NCI-H1092 treated with DMSO at 0.1 percent for 48 hours (cell line): ENCODE data around the gene TLR6.

Experiments used
- DNase-seq: peaks from one replicate; lab custom pipeline; 2025; lab: John Stamatoyannopoulos, UW

TLR6 gene, protein sequence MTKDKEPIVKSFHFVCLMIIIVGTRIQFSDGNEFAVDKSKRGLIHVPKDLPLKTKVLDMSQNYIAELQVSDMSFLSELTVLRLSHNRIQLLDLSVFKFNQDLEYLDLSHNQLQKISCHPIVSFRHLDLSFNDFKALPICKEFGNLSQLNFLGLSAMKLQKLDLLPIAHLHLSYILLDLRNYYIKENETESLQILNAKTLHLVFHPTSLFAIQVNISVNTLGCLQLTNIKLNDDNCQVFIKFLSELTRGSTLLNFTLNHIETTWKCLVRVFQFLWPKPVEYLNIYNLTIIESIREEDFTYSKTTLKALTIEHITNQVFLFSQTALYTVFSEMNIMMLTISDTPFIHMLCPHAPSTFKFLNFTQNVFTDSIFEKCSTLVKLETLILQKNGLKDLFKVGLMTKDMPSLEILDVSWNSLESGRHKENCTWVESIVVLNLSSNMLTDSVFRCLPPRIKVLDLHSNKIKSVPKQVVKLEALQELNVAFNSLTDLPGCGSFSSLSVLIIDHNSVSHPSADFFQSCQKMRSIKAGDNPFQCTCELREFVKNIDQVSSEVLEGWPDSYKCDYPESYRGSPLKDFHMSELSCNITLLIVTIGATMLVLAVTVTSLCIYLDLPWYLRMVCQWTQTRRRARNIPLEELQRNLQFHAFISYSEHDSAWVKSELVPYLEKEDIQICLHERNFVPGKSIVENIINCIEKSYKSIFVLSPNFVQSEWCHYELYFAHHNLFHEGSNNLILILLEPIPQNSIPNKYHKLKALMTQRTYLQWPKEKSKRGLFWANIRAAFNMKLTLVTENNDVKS

DNA sequence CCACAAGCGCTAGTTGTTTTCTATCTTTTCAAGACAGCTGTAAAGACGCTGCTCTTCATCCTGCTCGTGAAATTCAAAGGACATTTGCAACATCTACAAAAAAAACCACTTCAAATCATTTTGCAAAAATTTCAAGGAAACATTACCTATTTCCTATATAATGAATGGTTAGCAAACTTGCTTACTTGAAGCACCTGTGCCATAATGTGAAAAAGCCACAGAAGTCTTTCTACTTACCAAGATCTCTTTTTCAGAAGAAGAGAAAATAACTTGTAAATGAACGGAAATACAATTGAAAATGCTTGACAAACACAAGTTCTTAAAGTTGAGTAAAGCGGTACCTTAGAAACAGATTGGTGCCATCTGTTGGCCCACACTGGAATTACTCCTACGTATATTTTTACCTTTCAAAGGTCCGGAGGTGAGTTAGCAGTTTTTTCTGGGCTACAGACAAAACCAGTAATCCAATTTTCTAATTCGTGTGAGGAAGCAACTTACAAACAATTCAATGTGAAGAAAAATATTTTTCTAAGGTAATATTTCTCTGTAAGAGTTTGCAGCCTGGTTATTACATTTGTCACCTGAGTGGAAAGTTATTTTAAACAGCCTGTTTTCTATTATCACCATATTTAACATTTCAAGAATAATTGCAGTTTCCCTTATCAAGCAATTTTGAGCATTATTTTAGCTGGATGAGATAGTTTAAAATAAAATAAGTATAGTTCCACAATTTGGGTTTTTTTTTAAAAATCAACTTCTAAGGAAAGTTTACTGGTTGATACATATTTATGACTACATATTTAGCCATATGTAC lies at the start of gene TLR6:
Gene TLR6, minus strand, starts transcription at position 294 of the 814 bp plus-strand sequence. CDS start 27,344 bp downstream, outside the sequence.
- DNase-seq = peak; percentile 30

DNA sequence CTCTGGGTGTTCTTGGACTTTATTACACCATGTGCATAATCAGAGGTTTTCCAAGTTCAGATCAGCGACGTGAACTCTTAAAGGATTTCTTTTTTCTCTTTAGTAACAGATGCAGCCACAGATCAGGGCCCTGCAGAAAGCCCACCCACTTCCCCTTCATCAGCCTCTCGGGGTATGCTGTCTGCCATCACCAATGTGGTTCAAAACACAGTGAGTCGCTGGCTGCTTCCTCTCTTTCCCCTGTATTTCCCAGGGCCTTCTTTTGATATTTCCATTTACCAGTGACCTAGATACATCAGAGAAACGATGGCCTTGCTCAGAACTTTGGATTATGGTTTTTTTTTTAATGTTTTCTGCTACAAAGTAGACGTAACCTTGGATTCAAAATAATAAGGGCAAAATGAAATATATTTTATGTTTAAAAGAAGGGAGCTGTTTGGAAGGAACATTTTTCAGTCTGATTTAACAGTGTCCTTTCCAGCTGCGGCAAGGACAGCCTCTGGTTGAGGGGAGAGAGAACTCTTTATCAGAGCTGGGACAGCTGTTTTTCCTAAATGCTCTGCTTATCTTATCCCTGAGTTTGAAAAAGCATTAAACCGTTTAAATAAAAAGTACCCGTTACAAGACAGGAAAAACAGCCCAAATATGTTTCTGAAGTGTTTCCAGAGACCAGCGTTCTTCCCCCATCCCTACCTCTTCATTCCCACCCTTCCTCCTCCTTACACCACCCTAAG lies 49.2 kb upstream of the TLR6 start:
- DNase-seq = no peak

DNA sequence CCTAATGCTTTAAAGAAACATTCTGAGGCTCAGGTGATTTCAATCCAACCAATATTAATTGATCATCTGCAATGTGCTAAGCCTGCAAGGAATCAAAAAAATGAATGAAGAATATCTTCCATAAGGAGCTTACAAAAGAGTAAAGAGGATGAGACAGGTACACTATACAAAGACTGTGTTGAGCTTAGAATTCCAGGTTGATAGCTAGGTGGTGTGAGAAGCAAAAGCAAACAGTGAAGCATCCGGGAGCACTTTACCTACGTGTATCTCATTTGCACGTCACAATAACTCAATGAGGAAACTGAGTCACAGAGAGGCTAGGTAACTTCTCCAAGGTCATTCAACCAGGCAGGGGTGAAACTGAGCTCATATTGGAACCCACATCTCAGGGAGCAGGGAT lies 48.1 kb upstream of the TLR6 start:
- DNase-seq = no peak

DNA sequence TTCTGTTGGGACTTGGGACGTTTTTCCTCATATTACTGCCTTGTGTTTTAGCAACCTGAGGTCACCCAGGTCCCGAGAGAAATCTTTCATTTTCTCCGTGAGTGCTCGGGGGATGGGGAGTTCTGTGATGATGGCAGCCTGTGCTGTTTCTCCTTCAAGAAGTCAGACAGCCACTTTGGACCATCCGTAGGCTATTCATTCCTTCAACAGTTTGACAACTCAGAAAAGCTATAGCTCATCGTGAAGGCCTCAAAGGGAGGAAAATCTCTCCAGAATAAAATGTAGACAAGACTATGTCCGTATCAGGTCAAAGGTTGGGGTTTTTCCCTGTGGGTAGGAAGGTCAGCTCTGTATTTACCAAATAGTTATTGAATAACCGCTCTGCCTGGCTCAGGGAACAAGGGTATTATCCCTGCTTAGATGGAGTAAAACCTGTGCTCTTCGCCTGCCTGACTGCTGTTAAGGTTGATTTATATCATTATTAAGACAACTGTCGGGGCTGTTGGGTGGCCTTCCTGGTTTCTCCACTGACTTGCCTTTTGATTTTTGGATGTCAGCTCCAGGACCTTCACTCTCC lies 47.6 kb upstream of the TLR6 start:
- DNase-seq = no peak

DNA sequence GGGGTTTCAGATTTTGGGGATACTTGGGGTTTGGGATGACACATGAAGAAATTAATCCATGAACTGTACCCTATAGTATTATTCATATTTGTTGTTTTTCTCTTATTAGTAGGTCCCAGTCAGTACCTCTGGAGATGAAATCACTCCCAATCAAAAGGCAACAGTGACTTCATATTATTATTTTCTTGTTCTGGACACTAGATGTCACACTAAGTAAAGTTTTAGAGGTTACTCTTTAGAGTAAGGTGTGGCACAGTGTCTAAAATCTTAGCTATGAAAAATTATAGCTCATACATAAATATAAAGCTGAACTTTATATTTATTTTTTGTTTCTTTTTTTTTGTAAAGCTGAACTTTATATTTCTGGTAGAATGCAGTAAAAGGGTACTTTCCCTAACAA lies 46.1 kb upstream of the TLR6 start:
- DNase-seq = peak; percentile 61

DNA sequence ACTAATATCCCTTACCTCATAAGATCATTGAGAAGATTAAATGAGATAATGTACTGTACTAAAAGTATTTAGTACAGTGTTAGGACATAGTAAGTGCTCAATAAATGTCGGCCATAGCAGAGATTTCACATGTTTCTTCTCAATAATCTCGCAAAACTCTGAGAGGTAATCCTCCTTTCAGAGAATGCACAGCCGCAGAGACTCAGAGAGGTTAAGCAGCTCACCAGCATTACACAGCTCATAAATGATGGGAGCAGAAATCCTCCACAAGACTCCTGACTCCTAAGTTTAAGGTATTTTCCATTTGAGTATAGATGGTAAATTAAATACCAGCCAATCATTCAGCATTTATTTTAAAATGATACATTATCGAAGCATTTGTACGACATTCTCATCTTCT lies 45.6 kb upstream of the TLR6 start:
- DNase-seq = no peak

DNA sequence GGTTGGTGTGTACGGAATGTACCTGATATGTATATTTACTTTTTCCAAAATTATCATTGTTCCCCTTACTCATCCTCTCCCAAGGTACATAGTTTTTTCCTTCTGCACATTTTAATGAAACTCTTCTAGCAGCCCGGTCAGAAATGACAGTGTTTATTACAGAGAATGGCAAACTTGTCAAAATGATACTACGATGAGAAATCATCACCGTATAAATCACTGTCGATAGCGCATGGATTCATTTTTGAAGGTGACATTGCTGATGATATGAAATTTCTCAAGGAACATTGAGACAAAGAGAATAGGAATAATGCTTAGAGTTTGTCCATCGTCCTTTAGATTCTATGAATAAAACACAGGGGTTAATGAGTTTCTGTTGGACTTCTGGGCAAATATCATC lies 41.6 kb upstream of the TLR6 start:
- no peak for DNase-seq

DNA sequence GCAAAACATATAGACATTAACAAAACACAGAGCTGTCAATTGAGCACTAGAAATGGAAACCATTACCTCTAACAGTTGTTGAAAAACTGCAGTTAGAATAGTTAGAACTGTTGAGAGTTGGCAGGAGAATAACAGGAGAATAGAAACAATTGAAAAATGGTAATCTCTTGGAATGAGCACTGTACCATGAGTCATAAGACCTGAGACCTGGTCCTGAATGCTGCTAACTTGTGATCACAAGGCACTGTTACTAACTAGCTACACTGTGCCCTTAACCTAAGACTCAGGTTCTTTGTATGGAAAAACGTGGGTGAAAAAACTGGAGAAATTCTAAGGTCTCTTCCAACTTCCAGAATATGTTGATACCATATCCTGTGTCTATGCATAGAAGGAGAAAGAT lies 40.3 kb upstream of the TLR6 start:
- no peak for DNase-seq

DNA sequence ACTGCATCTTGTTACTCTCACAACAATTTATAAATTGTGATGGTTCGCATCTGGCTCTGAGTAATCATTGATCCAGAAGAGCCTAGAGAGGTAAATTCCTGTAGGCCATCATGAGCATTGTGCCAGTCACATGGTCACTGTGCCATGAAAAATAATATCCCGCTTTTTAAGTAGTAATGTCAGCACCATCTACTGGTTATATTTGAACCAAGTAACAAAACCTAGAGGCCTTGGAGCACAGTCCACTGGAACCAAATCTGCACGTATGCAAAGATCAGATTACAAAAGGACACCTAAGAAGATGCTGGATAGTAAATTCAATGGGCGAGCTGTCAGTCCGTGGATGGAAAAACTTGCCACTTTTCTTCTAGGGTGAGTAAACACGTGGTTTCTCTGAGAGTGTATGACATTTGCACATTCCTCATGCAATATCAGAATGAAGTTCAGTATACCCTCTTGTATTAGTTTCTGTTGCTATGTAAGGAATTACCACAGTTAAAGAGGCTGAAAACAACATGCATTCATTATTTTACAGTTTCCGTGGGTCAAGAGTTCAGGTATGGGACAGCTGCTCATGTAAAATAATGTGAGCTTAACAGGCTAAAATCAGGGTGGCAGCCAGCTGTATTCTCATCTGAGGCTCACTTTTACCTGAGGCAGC lies 37.8 kb upstream of the TLR6 start:
- DNase-seq = no peak

DNA sequence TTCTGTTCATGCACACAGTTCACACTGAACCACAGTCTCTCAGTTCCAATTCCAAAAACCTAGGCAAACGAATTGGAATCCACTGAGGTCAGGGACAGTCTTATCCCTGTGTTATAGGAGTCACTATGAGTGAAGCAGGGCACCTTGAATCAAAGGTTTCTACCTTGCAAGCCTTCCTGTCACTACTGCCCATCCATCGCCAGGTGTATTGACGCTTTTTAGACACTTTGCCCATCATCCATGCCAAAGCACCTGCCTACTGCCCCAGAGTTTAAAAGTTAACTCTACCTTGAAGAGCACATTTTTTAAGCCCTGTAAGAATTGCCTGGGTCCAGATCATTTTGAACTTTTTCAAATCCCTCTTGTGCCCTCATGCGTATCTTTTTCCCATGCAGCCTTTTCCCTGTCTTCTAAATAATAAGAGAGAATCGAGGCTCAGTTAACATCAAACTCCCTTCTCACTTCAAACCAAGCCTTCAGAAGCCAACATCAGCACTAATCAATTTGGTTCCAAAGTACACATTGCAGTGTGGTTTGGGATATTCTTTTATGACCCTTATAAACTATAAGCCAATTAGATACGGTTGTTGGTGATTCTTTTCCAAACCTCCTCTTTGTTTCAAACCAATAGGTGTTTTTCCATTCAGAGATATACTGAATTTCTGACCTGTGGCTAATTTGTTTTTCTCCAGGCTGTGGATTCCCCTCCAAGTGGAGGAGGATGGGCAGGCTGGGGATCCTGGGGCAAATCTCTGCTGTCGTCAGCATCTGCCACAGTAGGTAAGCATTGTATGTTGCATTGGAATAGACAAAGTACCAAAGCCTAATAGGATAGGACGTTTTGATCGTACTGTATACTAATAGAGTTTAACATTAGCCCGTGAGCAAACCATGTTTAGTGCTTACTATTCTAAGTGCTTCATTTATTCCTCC lies 34.7 kb upstream of the TLR6 start:
- no peak for DNase-seq

DNA sequence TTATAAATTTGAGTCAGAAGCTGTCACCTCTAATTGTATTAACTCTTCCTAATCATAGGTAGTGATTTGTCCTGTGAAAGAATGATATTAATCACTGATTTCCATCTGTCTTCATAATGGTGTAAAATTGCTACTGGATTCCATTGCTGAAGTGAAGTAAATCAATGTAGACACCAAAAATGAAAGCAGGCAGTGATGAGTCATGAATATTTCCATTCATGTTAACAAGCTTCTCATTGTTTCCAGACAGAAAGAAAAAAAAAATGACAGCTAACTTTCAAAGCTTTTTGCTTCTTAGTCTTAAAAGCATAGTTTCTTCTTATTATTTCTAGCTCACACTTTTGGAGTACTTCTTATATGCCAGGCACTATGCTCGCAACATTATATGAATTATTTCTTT lies 32.5 kb upstream of the TLR6 start:
- no peak for DNase-seq

DNA sequence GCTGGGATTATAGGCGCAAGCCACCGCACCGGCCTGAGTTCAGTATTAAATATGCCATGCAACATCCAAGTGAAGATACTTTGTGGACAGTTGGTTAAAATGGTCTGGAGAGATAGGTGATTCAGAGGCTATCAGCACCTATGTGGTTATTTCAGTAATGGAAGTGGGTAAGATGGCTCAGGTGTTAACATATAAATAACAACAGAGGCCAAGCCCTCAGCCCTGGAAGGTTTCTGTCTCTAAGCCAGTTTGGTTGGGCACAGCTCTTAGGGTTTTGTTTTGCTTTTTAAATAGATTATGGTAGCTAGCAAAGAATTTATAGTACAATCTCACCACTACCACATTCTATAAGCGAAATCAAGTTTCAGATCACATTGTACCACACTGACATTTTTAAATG lies 27.6 kb upstream of the TLR6 start:
- no peak for DNase-seq

DNA sequence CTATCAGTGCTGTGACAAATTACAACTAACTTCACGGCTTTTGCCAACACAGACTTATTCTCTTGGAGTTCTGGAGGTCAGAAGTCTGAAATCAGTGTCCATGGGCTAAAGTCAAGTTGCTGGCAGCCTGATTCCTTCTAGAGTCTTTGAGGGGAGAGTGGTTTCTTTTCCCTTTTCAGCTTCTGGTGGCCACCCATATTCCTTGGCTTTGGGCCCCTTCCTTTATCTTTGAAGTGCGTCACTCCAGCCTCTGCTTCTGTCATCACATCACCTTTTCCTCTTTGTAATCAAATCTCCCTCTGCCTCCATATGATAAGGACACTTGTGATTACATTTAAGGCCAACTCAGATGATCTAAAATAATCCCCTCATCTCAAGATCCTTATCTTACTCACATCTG lies 20.0 kb upstream of the TLR6 start:
- DNase-seq = no peak

DNA sequence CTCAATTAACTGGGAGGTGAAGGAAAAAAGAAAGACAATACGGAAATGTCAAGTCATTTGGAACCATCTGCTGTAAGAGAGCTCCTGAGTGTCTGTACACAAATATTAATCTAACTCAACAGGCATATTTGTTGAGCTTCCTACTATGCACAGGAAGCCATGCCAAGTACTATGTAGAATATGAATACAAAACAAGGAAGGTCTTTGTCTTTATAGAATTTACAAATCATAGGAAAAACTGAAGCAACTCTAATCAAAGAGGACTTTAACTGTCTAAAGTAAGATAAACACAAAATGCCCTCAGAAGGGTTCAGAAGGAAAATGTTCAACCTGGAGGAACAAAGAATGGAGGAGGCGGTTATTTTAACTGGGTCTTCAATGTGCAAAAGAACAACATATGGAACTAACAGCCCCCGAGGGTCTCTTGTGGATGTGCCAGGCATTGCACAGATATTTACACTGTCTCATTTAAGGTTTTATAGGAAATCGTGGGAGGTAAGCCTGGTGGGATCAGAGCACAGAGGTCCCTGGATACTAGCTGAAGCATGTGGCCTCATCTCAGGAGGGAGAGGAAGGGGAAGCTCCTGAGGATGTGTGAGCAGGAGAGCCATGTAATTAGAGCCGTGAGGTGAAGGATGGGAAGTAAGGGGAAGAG lies 16.8 kb upstream of the TLR6 start:
- no peak for DNase-seq

DNA sequence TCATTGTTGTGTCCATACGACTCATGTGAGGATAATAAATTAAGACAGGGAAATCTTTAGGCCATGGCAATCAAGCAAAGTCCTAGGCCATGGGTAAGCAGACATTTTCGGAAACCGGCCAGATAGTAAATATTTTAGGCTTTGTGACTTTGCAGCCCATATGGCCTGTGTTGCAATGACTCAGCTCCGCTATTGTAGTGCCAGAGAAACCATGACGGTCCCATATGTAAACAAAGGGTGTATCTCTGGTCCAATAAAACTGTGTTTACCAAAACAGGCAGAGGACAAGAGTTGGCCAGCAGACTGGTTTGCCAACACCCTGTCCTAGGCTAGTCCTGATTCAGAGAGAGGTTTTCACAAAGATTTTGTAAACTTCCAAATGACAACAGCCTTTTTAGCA lies 16.0 kb upstream of the TLR6 start:
- no peak for DNase-seq

DNA sequence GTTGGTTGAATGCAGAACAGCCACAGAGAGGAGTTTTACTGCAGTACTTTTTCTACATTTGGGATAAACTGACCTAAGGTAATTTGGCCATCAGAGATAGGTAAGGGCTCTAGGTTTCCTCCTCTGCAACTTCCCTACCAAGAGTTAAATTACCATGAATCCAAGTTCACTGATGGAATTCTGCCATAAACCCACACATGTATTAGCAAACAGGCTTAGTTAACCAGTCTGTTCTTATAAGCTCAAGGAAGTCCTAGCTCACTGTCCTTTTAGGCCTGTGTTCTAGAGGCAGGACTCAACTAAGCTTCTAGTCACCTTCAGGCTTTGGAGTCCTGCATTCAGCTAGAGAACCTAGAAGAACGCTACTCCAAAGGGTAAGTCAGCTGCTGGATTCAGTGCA lies 15.0 kb upstream of the TLR6 start:
- no peak for DNase-seq

DNA sequence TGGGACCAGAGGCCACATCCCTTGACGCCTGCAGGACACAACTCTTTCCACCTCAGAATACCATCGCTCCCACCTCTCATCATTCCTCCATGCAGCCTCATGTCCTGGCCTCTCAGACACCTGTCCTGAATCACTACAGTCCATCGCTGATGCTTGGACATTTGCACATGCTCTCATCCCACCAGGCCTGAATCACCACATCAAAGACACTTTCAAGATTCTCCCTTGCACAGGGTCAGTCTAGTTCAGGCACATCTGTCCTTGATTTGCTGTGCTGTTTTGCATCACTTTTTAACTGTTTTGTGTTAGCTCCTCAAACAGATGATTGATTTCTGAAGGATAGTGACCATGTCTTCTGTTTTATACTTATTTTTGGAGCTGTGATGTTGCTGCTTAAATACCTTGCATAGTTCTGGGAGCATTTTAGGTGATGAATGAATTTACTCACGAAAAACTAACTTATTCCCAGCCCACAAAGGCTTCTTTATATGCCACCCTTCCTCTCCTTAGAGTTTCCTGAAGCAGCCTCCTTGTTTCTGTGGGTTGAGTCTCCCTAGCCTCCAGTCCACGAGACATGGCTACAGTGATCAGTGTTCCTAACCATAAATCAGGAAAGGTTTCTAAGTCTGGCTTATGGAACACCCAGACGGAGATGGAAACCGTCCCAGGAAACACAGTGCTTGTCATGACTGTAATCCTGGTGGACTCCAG lies 13.6 kb upstream of the TLR6 start:
- no peak for DNase-seq

DNA sequence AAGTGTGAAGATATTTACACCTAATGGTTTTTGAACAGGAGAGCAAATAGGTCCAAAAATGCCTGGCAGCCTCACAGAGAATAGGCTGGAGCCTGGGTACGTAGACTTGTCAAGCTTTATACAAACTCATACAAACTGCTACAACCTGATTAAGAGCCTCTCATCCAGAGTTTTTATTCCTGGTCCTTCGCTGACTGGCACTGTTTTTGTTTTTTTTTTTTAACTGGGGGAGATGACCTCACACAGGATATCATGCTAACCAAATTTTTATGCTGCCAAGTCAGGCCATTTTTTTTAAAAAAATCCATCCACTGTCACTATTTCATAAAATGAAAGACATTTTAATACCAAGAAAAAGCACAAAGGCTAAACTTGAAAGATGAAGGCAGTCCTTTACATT lies 12.9 kb upstream of the TLR6 start:
- DNase-seq = no peak
